Neuronal stem cell (in vitro differentiated cells): Measurements from ENCODE around the gene ENOPH1.

Experiments used
- DNase-seq: peaks from one replicate; pipeline ENCODE4 v3.0.0-alpha.2; 2013; ENCODE audit warnings: low spot score
- H2AFZ ChIP-seq: one replicate; pipeline ENCODE4 v1.6.1; 2013; ENCODE audit warnings: mild to moderate bottlenecking, low read length, inconsistent platforms
- H2AK5ac ChIP-seq: 2 replicates; pipeline ENCODE4 v1.6.1; 2013; ENCODE audit warnings: low read depth, mild to moderate bottlenecking, inconsistent platforms, low read length, moderate library complexity, mixed read lengths
- H2BK120ac ChIP-seq: 2 replicates; pipeline ENCODE4 v1.6.1; 2013; ENCODE audit warnings: low read depth, mild to moderate bottlenecking, inconsistent platforms, low read length, moderate library complexity, mixed read lengths
- H2BK12ac ChIP-seq: one replicate; pipeline ENCODE4 v1.6.1; 2013; ENCODE audit warnings: low read length, inconsistent platforms
- H2BK15ac ChIP-seq: 2 replicates; pipeline ENCODE4 v1.6.1; 2013; ENCODE audit warnings: mild to moderate bottlenecking, low read length, inconsistent platforms, mixed read lengths
- H2BK5ac ChIP-seq: one replicate; pipeline ENCODE4 v1.6.1; 2013; ENCODE audit warnings: inconsistent platforms, mild to moderate bottlenecking, low read length, moderate library complexity
- H3K14ac ChIP-seq: one replicate; pipeline ENCODE4 v1.6.1; 2013; ENCODE audit warnings: low read length, inconsistent platforms
- H3K18ac ChIP-seq: 2 replicates; pipeline ENCODE4 v1.6.1; 2013; ENCODE audit warnings: low read length, inconsistent platforms
- H3K23ac ChIP-seq: 2 replicates; pipeline ENCODE4 v1.6.1; 2013; ENCODE audit warnings: low read depth, mild to moderate bottlenecking, mixed read lengths, low read length, inconsistent platforms; ENCODE audit not compliant: poor library complexity
- H3K27ac ChIP-seq: replicated peaks from 3 replicates; pipeline ENCODE4 v1.5.1; 2013; ENCODE audit warnings: low read length, inconsistent platforms
- H3K27me3 ChIP-seq, 3 experiments: 2 replicates each; pipeline ENCODE4 v1.6.1; 2013; ENCODE audit warnings: low read length in 3 of 3, mild to moderate bottlenecking in 2 of 3, inconsistent platforms in 1 of 3, low read depth in 1 of 3, mixed read lengths in 1 of 3, moderate library complexity in 1 of 3; ENCODE audit not compliant: control insufficient read depth in 3 of 3, insufficient read depth in 3 of 3
- H3K36me3 ChIP-seq, 2 donors: replicated peaks in 1 of 2; 2 replicates each; pipeline ENCODE4 v1.6.1; 2013; ENCODE audit warnings: low read length in 2 of 2; ENCODE audit not compliant: control insufficient read depth in 2 of 2, insufficient read depth in 2 of 2
- H3K4ac ChIP-seq: 2 replicates; pipeline ENCODE4 v1.6.1; 2013; ENCODE audit warnings: inconsistent platforms, mild to moderate bottlenecking, low read length, moderate library complexity
- H3K4me1 ChIP-seq, 2 donors: 1 replicate in 1 of 2; 2 replicates in 1 of 2; pipeline ENCODE4 v1.6.1; 2013; ENCODE audit warnings: low read length in 2 of 2, low read depth in 1 of 2; ENCODE audit not compliant: control insufficient read depth in 2 of 2, insufficient read depth in 1 of 2
- H3K4me2 ChIP-seq: one replicate; pipeline ENCODE4 v1.6.1; 2013; ENCODE audit warnings: mild to moderate bottlenecking, low read length, inconsistent platforms; ENCODE audit not compliant: insufficient read depth, poor library complexity, severe bottlenecking
- H3K4me3 ChIP-seq, 2 donors: 2 replicates each; pipeline ENCODE4 v1.5.1; 2013; ENCODE audit warnings: low read length in 2 of 2, mild to moderate bottlenecking in 2 of 2, inconsistent platforms in 1 of 2, moderate library complexity in 1 of 2
- H3K79me1 ChIP-seq: one replicate; pipeline ENCODE4 v1.6.1; 2013; ENCODE audit warnings: low read depth, mild to moderate bottlenecking, inconsistent platforms, low read length, moderate library complexity
- H3K9ac ChIP-seq: one replicate; pipeline ENCODE4 v1.6.1; 2013; ENCODE audit warnings: mild to moderate bottlenecking, low read depth, low read length, inconsistent platforms; ENCODE audit not compliant: poor library complexity
- H3K9me3 ChIP-seq, 2 donors: replicated peaks in 1 of 2; 2 replicates each; pipeline versions ENCODE3 to v1.6.1; 2013; ENCODE audit warnings: low read length in 2 of 2, mild to moderate bottlenecking in 2 of 2, inconsistent platforms in 1 of 2, low read depth in 1 of 2, mixed read lengths in 1 of 2, moderate library complexity in 1 of 2; ENCODE audit not compliant: control insufficient read depth in 2 of 2, insufficient read depth in 1 of 2
- H4K8ac ChIP-seq: one replicate; pipeline ENCODE4 v1.6.1; 2013; ENCODE audit warnings: low read depth, mild to moderate bottlenecking, inconsistent platforms, low read length, moderate library complexity
- H4K91ac ChIP-seq: one replicate; pipeline ENCODE4 v1.6.1; 2013; ENCODE audit warnings: low read length, low read depth, mild to moderate bottlenecking, inconsistent platforms; ENCODE audit not compliant: poor library complexity
- WGBS, 2 donors: extraction: QIAGEN DNeasy Blood & Tissue Kit; methylation state at CpG; one replicate each; pipeline ENCODE4 v1.1.7; 2013; ENCODE audit warnings: missing lambda C conversion rate in 2 of 2, mixed read lengths in 1 of 2; ENCODE audit not compliant: insufficient read length in 2 of 2, insufficient replicate concordance in 1 of 2; ENCODE audit errors: extremely low coverage in 2 of 2; 5-methylcytosine and 5-hydroxymethylcytosine counted together

Gene ENOPH1

GRCh38 chr4:82495666-82496065, 65.3 kb downstream of the ENOPH1 start:
- no peak overlapping the region for H2AFZ ChIP-seq
- no peak overlapping the region for H2BK12ac ChIP-seq
- H2BK15ac ChIP-seq, result no peak overlapping the region

GRCh38 chr4:82496349-82496748, 66.0 kb downstream of the ENOPH1 start:
- Histone ChIP-seq H3K23ac (no peak overlapping the region), H2BK120ac (no peak overlapping the region), H3K18ac (no peak overlapping the region), H2BK12ac (no peak overlapping the region), H3K14ac (no peak overlapping the region), H2AK5ac (no peak overlapping the region), H3K9me3 (no peaks in the 10 kb centered on the region), H3K27me3 (no peaks in the 10 kb centered on the region), H2AFZ (no peak overlapping the region), H3K4me2 (no peak overlapping the region), H3K4me1 (peaks cover 3 to 14% of the 10 kb centered on the region in 2 donors), H4K91ac (no peak overlapping the region), H4K8ac (no peak overlapping the region), H2BK15ac (no peak overlapping the region), H3K4me3 (no peak overlapping the region), H3K9ac (no peak overlapping the region), H3K79me1 (no peaks in the 10 kb centered on the region), H3K4ac (no peak overlapping the region), H3K36me3 (no peaks in the 10 kb centered on the region), H2BK5ac (no peak overlapping the region), H3K27ac (no peak overlapping the region)
- no peak for DNase-seq
- no CpG with 5 or more reads among the region's 2 CpGs for WGBS, 2 donors

More at GRCh38 chr4:82495666-82496065, 65.3 kb downstream of the ENOPH1 start:
- Histone ChIP-seq H2AK5ac (no peak overlapping the region), H2BK120ac (no peak overlapping the region), H4K91ac (no peak overlapping the region), H3K23ac (no peak overlapping the region), H3K4me3 (no peak overlapping the region), H3K36me3 (no peaks in the 10 kb centered on the region), H3K27ac (no peak overlapping the region), H3K79me1 (no peaks in the 10 kb centered on the region), H3K4me1 (peaks cover 3 to 11% of the 10 kb centered on the region in 2 donors), H3K18ac (no peak overlapping the region), H4K8ac (no peak overlapping the region), H3K4me2 (no peak overlapping the region), H3K9ac (no peak overlapping the region), H3K14ac (no peak overlapping the region), H3K9me3 (no peaks in the 10 kb centered on the region), H3K27me3 (no peaks in the 10 kb centered on the region), H3K4ac (no peak overlapping the region), H2BK5ac (no peak overlapping the region)
- WGBS, 2 donors, result no CpG with 5 or more reads among the region's 4 CpGs
- no peak for DNase-seq

GRCh38 chr4:82499738-82500434, 69.5 kb downstream of the ENOPH1 start:
- Histone ChIP-seq H3K27me3 (no peaks in the 10 kb centered on the region), H3K4ac (no peak overlapping the region), H4K8ac (no peak overlapping the region), H3K23ac (no peak overlapping the region), H3K9ac (no peak overlapping the region), H3K27ac (no peak overlapping the region), H3K4me3 (no peak overlapping the region), H2BK12ac (no peak overlapping the region), H3K36me3 (no peaks in the 10 kb centered on the region), H2BK15ac (no peak overlapping the region), H3K9me3 (no peaks in the 10 kb centered on the region), H3K4me2 (no peak overlapping the region), H2BK5ac (no peak overlapping the region), H2AFZ (no peak overlapping the region), H2BK120ac (no peak overlapping the region), H3K79me1 (no peaks in the 10 kb centered on the region), H2AK5ac (no peak overlapping the region), H3K14ac (no peak overlapping the region), H3K4me1 (peaks cover 3 to 19% of the 10 kb centered on the region in 2 donors), H3K18ac (no peak overlapping the region), H4K91ac (no peak overlapping the region)
- DNase-seq, result no peak
- WGBS, 2 donors, result no CpG with 5 or more reads among the region's 6 CpGs

- Histone ChIP-seq H2AK5ac (no peak overlapping the region), H2BK5ac (no peak overlapping the region), H3K27ac (no peak overlapping the region), H3K9ac (no peak overlapping the region), H2BK12ac (no peak overlapping the region), H3K18ac (no peak overlapping the region), H3K79me1 (no peaks in the 10 kb centered on the region), H2BK120ac (no peak overlapping the region), H3K9me3 (no peaks in the 10 kb centered on the region), H2BK15ac (no peak overlapping the region), H3K23ac (no peak overlapping the region), H4K8ac (no peak overlapping the region), H3K4ac (no peak overlapping the region), H3K14ac (no peak overlapping the region), H3K36me3 (no peaks in the 10 kb centered on the region), H3K4me2 (no peak overlapping the region), H2AFZ (no peak overlapping the region), H3K4me3 (no peak overlapping the region), H3K4me1 (peaks cover 3 to 19% of the 10 kb centered on the region in 2 donors), H4K91ac (no peak overlapping the region), H3K27me3 (no peaks in the 10 kb centered on the region)
- DNase-seq, result no peak
- WGBS, 2 donors, result no CpG with 5 or more reads among the region's 5 CpGs
These were observed 70.2 kb downstream of the ENOPH1 start for GRCh38 chr4:82500435-82501153.
